Measurements from ENCODE around the gene STOML1.
"Not testable (repeated sequence)": the region's sequence is repeated elsewhere in the genome, so short reads cannot be mapped to it uniquely, and the experiment has no call there.

STOML1 gene

DNA sequence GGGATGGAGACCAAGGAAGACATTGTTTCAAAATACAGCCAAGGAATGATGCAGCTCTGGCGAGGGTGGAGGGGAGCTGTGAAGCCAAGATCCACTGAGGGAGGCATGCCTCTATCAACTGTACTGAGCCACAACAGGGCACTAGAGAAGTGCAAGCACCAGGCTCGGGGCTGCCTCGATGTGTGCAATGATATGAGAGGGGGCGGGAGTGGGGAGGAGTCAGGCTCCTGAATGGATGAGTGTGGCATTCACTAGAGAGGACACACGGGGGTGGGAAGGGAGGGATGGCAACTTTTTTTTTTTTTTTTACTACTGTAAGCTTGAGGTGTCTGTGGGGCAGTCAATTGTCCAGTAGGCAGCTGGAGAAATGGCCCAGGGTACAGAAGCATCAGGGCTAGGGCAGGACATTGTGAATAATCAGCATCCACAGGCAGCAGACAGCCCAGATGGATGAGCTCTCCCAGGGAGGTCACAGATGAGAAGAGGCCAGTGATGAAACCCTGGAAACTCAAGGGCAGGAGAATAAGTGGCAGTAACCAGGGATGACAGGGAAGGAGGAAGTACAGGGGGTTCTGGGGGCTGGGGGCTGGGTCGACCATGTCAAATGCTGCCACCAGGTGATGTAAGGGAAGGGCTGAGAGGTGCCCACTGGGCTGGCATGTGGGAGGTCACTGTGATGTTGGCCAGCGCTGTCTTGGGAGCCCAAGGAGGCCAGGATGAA lies 5.9 kb downstream of the STOML1 start:
- DNase-seq: no peak

DNA sequence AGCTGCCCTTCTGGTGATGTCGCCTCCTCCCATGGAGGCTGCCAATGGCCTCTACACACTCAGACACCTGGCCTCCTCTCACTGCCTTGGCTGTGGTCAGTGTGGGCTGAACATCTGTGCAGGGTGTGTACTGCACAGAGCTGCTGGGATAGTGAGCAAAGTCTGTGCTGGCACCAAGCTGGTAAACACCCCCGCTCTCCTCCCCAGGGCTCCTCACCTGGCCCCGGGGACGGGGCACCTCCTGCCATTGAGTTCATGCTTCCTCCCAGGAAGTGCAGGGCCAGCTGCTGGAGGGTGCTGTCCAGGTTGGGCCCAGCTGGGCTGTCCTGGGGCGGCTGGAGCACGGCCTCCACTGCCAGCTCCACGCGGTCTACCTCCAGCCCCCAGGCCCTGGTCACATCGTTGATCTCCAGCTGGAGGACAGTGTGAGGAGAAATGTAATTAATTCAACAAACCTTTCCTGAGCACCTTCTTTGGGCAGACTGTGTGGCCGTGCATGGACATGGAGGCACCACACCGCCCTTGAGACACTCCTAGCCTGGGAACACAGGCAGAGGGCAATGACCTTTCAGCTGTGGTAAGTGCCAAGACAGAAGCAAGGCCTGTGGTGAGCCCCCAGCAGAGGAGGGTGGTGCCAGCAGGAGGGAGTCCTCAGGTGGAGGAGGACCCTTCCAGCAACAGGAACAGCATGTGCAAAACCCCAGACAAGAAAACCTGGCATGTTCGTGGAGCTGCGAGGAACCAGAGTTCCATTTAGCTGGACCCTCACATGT lies 6.8 kb downstream of the STOML1 start:
- DNase-seq: no peak

DNA sequence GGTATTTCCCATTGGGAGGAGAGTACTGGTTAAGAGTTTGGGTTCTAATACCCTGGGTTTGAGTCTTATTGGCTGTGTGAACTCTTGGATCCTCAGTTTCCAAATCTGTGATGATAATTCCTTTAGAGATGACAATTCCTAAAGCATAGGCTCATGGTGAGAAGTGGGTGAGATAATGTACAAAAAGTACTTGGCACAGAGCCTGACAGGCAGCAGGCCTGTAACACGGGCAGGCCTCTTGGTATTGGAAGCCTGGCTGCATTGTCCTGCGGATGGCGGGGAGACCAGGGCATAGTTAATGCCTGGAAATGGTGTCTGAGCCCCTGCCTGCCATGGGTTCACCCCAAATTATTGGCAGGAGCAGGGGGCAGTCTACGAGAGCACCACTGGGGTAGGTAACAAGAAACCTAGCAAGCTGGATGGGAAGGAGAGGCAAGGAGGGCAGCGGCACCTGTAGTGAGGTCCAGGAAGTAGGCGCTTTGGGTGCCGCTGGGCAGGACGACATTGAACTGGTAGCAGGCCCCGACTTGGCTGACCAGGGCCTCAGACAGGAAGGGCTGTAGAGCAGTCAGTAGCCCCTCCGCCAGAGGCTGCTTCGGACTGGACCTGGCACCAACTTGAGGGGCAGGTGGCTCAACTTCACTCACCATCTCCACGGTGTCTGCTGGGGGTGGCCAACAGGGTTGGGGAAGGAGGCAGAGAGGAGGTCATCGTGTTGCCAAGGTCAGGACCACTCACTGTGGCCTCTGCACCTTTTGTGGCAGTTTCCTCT lies 7.7 kb downstream of the STOML1 start:
- DNase-seq: no peak

DNA sequence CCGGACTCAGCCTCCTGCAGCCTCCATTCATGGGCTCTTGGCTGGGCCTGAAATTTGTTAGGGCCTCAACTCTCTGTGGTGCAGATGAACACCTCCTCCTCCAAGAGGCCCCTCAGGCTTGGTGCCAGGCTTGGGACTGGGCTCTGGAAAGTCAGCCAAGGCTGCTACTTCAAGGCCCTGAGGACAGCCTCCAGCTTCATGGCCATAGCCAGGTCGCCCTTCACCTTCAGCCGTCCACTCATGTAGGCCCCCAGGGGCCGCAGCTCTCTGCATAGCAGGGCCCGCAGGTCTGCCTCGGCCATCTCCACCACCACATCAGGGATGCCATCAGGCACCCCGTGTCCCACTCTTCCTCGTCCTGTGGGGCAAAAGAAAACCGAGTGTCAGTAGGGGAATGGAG lies 8.3 kb downstream of the STOML1 start:
- DNase-seq: peak; percentile 47

DNA sequence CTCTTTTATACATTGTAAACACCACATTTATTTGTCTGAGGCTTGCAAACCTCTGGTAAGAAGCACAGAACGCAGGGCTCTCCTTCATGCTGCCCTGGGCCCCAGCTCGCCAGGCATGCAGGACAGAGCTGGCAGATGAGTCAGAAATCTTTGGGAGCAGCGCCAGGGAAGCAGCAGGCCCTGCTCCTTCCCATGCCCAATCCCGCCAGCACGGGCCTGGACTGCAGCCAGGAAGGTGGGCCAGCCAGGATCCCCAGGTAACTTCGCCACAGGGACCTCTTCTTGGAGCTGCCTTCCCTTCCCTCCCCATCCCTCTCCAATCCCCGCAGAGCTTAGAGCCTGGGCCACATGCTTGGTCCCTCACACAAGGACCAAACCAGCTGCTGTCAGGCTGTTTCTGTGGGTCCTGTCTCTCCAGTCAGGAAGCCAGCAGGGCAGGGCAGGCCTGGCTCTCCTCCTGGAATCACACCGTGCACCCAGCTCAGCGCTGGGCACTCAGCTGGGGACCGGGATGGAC lies 8.8 kb downstream of the STOML1 start:
- peak; percentile 77 for DNase-seq

DNA sequence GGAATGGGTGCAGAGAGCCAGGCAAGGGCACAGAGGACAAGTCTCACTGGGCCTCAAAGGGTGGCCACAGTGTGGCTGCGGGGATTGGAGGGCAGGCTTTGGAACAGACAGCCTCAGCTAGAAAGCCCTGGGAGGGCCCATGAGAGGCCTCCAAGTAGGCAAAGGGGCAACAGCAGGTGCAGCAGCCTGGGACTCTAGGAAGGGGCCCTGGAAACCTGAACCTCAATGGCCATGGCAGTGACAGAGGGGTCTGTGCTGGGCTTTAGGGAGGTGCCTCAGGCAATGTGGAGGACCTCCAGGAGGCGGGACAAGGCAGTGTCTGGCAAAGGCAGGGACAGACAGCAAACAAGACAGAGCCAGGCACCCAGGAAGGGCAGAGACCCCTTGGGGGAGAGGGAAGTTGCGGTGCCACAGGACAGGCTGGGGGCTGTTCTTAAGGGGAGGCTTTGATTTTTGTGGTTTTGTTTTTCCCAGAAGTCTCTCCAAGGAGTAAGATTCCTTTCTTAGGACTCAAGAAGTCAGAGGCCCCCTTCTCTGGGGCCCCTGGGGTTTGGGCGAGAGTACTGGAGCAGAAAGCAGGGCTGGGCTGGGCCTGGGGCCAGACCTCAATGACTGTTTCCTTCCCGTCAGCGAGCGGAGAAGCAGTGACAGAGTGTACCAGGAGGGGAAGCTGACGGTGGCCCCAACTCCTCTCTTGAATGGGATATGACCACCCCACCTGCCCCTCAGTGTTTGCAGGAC lies 9.7 kb downstream of the STOML1 start:
- peak; percentile 45 for DNase-seq

DNA sequence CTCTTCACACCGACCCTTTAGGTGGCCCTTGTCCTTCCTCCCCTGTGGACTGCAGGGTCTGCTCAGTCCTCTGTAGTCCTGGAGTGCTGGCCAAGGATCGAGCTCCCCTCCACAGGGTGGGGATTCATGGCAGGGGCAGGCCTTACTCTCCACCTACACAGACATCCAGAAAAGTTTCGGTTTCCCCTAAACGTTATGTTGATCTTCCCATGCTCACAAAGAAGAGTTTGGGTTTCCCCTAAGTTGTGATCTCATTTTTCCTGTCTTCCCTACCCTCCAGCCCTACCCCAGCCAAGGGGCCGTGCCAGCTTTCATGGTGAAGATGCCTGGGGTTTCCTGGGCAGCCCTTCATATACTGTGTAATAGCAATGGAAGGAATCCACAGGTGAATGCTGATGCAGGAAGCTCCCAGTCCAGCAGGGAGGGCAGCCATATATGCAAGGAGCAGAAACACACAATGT lies 10.3 kb downstream of the STOML1 start:
- DNase-seq: no peak

DNA sequence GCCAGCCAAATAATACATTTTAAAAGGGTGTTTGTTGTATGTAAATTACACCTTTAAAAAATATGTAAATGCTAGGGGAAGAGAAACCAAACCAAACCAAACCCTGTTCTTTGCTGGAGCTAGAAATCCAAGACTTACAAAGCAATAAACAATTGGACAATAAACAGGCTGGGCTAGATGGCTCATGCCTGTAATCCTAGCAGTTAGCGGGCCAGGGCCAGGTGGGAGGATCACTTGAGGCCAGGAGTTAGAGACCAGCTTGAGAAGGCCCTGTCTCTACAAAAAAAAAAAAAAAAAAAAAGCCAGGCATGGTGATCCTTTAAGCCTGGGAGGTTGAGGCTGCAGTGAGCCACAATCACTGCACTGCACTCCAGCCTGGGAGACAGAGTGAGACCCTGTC lies 12.5 kb downstream of the STOML1 start:
- DNase-seq: no peak

DNA sequence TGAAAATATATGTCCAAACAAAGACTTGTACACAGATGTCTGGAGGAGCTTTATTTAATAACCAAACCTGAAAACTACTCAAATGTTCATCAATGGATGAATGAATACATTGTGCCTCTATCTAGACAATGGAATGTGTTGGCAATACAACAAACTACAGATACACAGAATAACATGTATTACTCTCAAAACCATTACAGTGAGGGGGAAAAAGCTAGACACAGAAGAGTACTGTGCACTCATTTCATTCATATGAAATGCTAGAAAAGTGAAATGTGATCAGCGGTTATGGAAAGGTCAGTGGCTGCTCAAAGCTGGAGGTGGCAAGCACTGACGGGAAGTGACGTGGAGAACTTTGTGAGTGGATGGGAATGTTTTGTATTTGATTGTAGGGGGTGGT lies 13.2 kb downstream of the STOML1 start:
- no peak for DNase-seq

DNA sequence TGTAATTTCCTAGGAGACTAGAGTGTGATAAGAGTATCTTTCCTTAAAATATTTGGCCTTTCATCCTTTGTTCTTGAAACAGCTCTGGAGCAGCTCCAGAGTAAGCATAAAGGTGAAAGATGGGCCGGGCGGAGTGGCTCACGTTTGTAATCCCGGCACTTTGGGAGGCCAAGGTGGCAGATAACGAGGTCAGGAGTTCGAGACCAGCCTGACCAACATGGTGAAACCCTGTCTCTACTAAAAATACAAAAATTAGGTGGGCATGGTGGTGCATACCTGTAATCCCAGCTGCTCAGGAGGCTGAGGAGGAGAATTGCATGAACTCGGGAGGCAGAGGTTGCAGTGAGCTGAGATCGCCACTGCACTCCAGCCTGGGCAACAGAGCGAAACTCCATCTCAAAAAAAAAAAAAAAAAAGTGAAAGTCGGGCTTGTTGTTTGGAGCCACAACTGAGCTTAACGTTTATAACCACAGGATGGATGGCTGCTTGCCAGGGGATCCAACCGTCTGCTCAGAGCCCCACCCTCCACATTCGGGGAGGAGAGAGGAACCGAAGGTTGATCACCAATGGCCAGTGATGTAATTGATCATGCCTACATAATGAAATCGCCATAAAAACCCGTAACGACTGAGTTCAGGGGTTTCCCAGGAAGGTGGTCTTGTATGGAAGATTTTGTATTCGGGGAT lies 16.5 kb downstream of the STOML1 start:
- not testable (repeated sequence) for DNase-seq

DNA sequence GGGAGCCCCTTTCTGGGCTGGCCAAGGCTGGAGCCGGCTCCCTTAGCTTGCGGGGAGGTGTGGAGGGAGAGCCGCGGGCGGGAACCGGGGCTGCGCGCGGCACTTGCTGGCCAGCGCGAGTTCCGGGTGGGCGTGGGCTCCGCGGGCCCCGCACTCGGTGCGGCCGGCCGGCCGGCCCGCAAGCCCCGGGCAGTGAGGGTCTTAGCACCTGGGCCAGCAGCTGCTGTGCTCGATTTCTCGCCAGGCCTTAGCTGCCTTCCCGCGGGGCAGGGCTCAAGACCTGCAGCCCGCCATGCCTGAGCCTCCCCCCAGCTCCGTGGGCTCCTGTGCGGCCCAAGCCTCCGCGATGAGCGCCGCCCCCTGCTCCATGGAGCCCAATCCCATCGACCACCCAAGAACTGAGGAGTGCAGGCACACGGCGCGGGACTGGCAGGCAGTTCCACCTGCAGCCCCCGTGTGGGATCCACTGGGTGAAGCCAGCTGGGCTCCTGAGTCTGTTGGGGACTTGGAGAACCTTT lies 18.4 kb downstream of the STOML1 start:
- not testable (repeated sequence) for DNase-seq

DNA sequence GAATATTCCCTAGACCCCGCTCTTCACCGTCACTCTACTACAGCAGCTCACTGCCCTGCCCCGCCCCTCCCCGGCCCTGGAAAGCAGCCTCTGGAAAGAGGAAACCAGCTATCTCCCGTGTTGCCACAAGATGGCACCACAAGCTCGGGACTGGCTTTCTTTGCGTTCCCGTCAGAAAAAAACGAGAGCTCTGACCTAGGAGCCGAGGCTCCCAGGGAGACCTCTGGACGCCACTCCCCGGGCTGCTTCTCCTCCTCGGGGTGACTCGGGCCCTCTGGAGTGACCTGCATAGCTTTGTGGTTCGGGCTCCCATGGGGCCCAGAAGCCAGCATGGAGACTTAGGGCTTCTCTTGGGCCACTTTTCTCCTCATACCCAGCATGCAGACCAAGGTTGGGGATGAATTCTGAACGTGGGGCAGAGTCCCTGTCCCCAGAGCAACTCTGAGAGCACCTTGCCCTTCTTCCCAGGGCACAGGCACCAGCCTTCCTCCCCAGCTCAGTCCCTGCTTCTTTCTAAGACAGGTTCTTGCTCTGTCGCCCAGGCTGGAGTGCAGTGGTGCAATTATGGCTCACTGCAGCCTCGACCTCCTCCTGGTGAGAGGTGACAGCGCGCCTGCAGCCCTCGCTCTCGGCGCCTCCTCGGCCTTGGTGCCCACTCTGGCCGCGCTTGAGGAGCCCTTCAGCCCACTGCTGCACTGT lies 19.0 kb downstream of the STOML1 start:
- DNase-seq: peak; percentile 51

DNA sequence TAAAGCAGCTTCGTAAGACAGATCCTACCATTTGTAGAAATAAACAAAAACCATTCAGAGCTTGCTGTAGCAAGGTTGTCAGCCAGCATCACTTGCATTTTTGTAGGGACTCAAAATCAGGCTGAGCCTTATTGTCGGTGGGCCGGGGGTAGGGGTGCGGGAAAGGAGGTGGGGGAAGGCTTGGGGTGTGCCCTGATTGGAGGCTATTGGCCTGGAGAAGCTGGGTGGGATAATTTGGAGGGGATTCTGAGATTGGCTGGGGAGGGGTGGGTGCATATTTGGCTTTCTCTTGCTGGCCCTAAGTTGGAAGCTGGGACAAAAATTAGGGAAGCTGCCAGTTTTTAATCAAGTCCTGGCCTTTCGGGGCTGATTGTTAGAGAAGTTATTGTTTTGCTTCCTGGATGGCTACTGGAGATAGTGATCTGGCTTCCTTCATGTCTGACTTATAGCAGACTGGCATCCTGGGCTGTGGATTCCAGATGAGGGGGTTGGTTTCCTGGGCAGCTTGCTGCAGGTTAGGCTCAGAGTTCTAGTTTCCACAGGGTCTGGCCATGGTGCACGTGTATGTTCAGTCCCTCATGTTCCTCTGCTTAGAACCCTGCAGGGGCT lies 22.8 kb downstream of the STOML1 start:
- DNase-seq: no peak

DNA sequence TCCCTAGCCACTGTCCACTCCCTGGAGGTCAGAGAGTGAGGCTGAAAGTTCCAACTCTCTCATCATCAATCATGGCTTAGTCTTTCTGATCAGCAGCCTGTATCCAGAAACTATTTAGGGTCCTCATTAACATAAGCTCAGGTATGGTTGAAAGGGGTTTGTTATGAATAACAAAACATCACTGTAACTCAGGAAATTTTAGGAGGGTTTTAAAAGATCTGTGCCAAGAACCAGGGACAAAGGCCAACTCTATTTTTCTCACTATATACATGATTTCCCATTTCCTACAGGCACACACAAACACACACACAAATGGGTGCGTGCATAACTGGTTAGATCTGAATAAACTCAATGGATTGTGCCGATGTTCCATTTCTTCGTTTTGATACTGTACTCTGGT lies 23.6 kb downstream of the STOML1 start:
- DNase-seq: no peak

DNA sequence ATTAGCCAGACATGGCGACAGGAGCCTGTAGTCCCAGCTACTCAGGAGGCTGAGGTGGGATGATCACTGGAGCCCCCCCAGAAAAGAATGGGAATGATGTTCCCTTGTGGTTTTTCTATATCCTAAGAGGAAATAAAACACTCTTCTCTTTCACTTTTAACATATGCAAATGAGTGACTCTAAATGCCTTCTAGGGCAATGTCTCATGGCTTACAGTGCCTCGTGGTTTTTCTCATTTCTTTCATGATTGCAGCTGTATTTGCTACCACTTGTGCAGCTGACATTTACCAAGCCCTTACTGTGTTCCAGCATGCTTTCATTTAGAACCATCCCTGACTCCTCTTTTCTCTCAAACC lies 26.4 kb downstream of the STOML1 start:
- no peak for DNase-seq

DNA sequence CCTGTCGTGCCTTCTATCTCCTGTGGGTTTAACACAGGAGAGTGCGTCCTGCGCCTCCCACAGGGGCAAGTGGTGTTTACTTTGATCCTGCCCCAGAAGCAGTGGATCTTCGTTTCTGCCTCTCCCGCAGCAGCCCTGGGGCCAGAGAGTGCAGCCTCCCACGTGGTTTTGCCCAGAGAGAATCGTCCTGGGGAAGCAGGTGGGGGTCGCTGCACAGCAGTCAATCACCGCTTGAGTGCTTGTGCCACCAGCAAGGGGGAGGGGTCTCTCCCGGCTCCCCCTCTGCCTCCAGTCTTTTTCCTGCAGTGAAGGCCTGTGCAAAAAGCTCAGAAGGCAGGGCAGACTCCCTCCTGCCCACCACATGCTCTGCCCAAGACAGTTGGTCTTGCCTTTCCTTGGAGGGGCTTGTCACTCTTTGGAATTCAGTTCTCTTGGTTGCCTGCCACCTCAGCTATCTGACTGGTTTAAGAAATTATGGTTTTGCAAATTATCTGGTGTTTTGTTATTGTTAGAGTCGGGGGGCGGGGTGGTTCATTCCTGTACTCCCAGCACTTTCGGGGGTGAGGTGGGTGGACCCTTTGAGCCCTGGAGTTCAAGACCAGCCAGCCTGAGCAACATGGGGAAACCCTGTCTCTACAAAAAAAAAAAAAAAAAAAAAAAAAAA lies 26.9 kb downstream of the STOML1 start:
- DNase-seq: no peak

DNA sequence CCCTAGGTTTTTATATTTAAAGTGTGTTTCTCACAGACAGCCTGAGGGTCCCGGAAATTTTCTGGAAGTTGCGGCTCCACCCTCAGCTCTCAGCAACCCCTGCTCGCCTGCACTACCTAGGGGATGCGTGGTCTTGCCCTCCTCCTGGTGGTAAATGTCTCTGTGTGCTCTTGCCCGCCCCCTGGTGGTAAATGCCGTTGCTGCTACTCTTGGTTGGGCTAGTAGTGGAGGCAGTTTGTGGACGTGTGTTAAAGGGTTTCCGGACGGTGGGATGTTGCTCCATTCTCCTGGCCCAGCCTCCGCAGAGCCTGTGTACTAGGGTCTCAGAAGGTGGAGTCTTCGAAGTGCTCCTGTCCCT lies 27.4 kb downstream of the STOML1 start:
- DNase-seq: no peak

DNA sequence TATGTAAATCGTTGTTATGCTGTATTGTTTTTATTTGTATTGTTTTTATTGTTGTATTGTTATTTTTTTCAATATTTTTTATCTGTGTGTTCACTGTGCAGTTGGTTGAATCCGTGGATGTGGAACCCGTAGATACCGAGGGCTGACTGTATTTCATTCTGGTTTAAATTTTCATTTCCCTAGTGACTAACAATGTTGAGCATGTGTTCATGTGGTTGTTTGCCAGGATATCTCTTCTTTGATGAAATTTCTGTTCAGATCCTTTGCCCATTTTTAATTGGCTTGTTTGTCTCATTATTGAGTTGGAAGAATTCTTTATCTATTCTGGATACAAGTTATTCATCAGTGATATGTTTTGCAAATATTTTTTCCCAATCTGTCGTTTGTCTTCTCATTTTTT lies 29.7 kb downstream of the STOML1 start:
- DNase-seq: peak; percentile 11

DNA sequence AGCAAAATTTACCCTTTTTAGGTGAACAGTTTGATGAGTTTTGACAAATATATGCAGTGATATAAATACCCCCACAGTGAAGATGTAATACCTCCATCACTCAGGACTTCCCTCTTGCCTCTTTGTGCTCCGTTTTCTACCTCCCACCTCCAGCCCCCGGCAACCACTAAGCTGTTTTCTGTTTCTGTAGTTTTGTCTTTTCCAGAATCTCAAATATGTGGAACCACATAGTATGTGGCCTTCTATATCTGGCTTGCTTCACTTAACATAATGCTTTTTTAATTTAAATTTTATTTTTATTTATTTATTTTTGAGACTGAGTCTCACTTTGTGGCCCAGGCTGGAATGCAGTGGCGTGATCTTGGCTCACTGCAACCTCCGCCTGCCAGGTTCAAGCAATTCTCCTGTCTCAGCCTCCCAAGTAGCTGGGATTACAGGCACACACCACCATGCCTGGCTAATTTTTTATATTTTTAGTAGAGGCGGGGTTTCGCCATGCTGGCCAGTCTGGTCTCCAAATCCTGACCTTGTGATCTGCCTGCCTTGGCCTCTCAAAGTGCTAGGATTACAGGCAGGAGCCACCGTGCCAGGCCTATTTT lies 31.5 kb downstream of the STOML1 start:
- not testable (repeated sequence) for DNase-seq

DNA sequence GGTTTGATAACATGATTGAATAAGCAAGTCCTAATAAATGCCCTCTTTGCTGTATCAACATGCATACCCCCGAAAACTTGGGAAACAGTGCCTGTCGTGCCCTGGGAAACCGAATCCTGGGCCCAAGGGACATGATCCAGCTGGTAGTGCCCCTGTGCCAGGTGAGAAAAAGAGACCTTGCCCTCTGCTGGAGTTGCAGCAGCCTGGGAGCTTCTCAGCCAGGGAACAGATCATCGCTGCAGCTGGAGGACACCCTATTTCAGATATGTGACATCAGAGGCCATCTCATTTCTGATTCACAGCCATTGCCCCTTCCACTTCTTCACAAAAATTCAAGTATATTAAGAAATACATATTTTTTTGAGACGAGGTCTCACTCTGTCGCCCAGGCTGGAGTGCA lies 32.3 kb downstream of the STOML1 start:
- no peak for DNase-seq
